GM13977 (cell line): ENCODE data around the gene GBA2.
A peak's percentile ranks its signal among the peaks of the same experiment; 100 is the strongest.

Experiments
- DNase-seq: peaks from one replicate; pipeline ENCODE4 v3.0.0; 2012; ENCODE audit warnings: low spot score
- CTCF ChIP-seq: IDR thresholded peaks from 2 replicates; pipeline ENCODE4 v1.5.1; 2012; ENCODE audit warnings: mild to moderate bottlenecking, control low read depth; ENCODE audit not compliant: insufficient read depth; ENCODE audit errors: extremely low read depth, missing control alignments
- in situ Hi-C: fragments of 300-500 bp; cut with MboI; formaldehyde crosslinking; loops from one replicate; pipeline ENCODE4 v1.12.0; 2022; ENCODE audit warnings: low sequenced_read_pairs, low pct_unique_long_range_greater_than_20kb, mixed read lengths, inconsistent platforms; ENCODE audit not compliant: unreplicated experiment

The GBA2 gene

GRCh38 chr9:35791297-35791921 is 42.4 kb upstream of the GBA2 start, which contains the start of gene NPR2:
Gene NPR2, plus strand, starts transcription at chr9:35791591. Its CDS starts 818 bp downstream, at chr9:35792409.
- DNase-seq, result no peak
- in situ Hi-C loops, result no loop called here
- TF ChIP-seq CTCF, result no peak

GRCh38 chr9:35790385-35791296 is 41.6 kb upstream of the GBA2 start:
- peak; percentile 88 for DNase-seq
- TF ChIP-seq CTCF, result peak; percentile 80
- in situ Hi-C loops, result no loop called here

- no peak for TF ChIP-seq CTCF
- in situ Hi-C loops, result no loop called here
- no peak for DNase-seq
Observed at GRCh38 chr9:35790025-35790384, 41.0 kb upstream of the GBA2 start.

- no peak for TF ChIP-seq CTCF
- DNase-seq, result no peak
- in situ Hi-C loops, result no loop called here
Observed at GRCh38 chr9:35789541-35789940, 40.5 kb upstream of the GBA2 start.

- DNase-seq, result no peak
- no peak for TF ChIP-seq CTCF
- in situ Hi-C loops, result no loop called here
Observed at GRCh38 chr9:35783418-35783817, 34.4 kb upstream of the GBA2 start.

- in situ Hi-C loops, result no loop called here
- no peak for DNase-seq
- no peak for TF ChIP-seq CTCF
Observed at GRCh38 chr9:35781066-35781465, 32.0 kb upstream of the GBA2 start.
